HG03439 (cell line): Measurements from ENCODE around the gene HOXA6.

Experiments used
- ATAC-seq: cut with Tn5 transposase; IDR thresholded peaks from one replicate; pipeline ENCODE4 v1.9.1; 2021; ENCODE audit warnings: mild to moderate bottlenecking, moderate library complexity; ENCODE audit not compliant: unreplicated experiment

Gene HOXA6

GRCh38 chr7:27101957-27102580 is 45.5 kb downstream of the HOXA6 start:
- no peak for ATAC-seq

GRCh38 chr7:27101171-27101956 is 46.2 kb downstream of the HOXA6 start:
- ATAC-seq: no peak

GRCh38 chr7:27100694-27101170 is 46.8 kb downstream of the HOXA6 start:
- no peak for ATAC-seq

- no peak for ATAC-seq
These were observed 47.9 kb downstream of the HOXA6 start for GRCh38 chr7:27099453-27100370.

GRCh38 chr7:27098578-27099451 is 48.8 kb downstream of the HOXA6 start:
- ATAC-seq: no peak

- ATAC-seq: no peak
These were observed 49.6 kb downstream of the HOXA6 start for GRCh38 chr7:27097686-27098577.

GRCh38 chr7:27096768-27097514 is 50.6 kb downstream of the HOXA6 start:
- no peak for ATAC-seq

- peak; percentile 85 for ATAC-seq
These were observed 51.4 kb downstream of the HOXA6 start, which contains the start of gene HOXA1 for GRCh38 chr7:27095897-27096767. Gene HOXA1, minus strand, starts transcription at chr7:27096000. Its CDS starts 88 bp downstream, at chr7:27095912.
